ENCODE results near the gene SKI. TPM values are rescaled to one million over a fixed set of nuclear protein-coding genes. Genes with fewer than 3 reads are reported as not detected.

Gene SKI
- total RNA-seq, 1 experiment from 2014 or later = 5.3 TPM

- DNase-seq (ENCODE audit: low read depth) = no peak
Observed at GRCh38 chr1:2209400-2210083, 18.6 kb upstream of the SKI start.

GRCh38 chr1:2210084-2210653, 17.9 kb upstream of the SKI start:
- DNase-seq (ENCODE audit: low read depth) = no peak

GRCh38 chr1:2210786-2211185, 17.3 kb upstream of the SKI start:
- no peak for DNase-seq (ENCODE audit: low read depth)

GRCh38 chr1:2212274-2212531, 15.9 kb upstream of the SKI start:
- peak; percentile 41 for DNase-seq (ENCODE audit: low read depth)

GRCh38 chr1:2212532-2213491, 15.3 kb upstream of the SKI start:
- DNase-seq (ENCODE audit: low read depth) = peak; percentile 97

GRCh38 chr1:2213576-2214505, 14.3 kb upstream of the SKI start:
- DNase-seq (ENCODE audit: low read depth) = peak; percentile 66

GRCh38 chr1:2214541-2215241, 13.4 kb upstream of the SKI start:
- no peak for DNase-seq (ENCODE audit: low read depth)

GRCh38 chr1:2215329-2215728, 12.8 kb upstream of the SKI start:
- no peak for DNase-seq (ENCODE audit: low read depth)

- DNase-seq (ENCODE audit: low read depth) = no peak
Observed at GRCh38 chr1:2215909-2216766, 12.0 kb upstream of the SKI start.

GRCh38 chr1:2216767-2217058, 11.4 kb upstream of the SKI start:
- no peak for DNase-seq (ENCODE audit: low read depth)

GRCh38 chr1:2221271-2221670, 6.8 kb upstream of the SKI start:
- no peak for DNase-seq (ENCODE audit: low read depth)

GRCh38 chr1:2224170-2224584, 3.9 kb upstream of the SKI start:
- DNase-seq (ENCODE audit: low read depth) = no peak

- no peak for DNase-seq (ENCODE audit: low read depth)
Observed at GRCh38 chr1:2224631-2225428, 3.3 kb upstream of the SKI start.

- no peak for DNase-seq (ENCODE audit: low read depth)
Observed at GRCh38 chr1:2226525-2227345, 1.4 kb upstream of the SKI start.

- peak; percentile 99 for DNase-seq (ENCODE audit: low read depth)
Observed at GRCh38 chr1:2227346-2228156, 568 bp upstream of the SKI start.

- DNase-seq (ENCODE audit: low read depth) = peak; percentile 59
Observed at GRCh38 chr1:2228694-2229036, 546 bp downstream of the SKI start.

- peak; percentile 82 for DNase-seq (ENCODE audit: low read depth)
Observed at GRCh38 chr1:2229037-2229864, 1.1 kb downstream of the SKI start.
